Sigmoid colon (tissue), 7 donors: ENCODE results near the gene HAND2. TPM values are rescaled to one million over a fixed set of nuclear protein-coding genes. Genes with fewer than 3 reads are reported as not detected.

Experiments
- DNase-seq: peaks from one replicate; pipeline ENCODE4 v3.0.0-alpha.2; 2019
- H3K27ac ChIP-seq, 4 donors: fragments of 200-600 bp; sonication (generic); one replicate each; pipeline ENCODE4 v1.5.1; 2016 to 2019; ENCODE audit warnings: mild to moderate bottlenecking in 1 of 4
- H3K27me3 ChIP-seq, 3 donors: fragments of 200-600 bp; sonication (generic); one replicate each; pipeline ENCODE4 v1.5.1; 2019; ENCODE audit warnings: mild to moderate bottlenecking in 1 of 3
- H3K36me3 ChIP-seq, 4 donors: fragments of 200-600 bp; sonication (generic); one replicate each; pipeline ENCODE4 v1.5.1; 2016 to 2019
- H3K4me1 ChIP-seq, 4 donors: fragments of 200-600 bp; sonication (generic); one replicate each; pipeline ENCODE4 v1.5.1; 2017 to 2019
- H3K4me3 ChIP-seq, 4 donors: fragments of 200-600 bp; sonication (generic); one replicate each; pipeline ENCODE4 v1.5.1; 2017 to 2019; ENCODE audit warnings: mild to moderate bottlenecking in 2 of 4, moderate library complexity in 1 of 4
- H3K9me3 ChIP-seq, 4 donors: fragments of 200-600 bp in 3 of 4; sonication (generic) in 3 of 4; one replicate each; pipeline versions ENCODE4 v1.5.1 to v1.6.1; 2013 to 2019
- EP300 ChIP-seq, 4 donors: sonication (generic); formaldehyde crosslinking; IDR thresholded peaks; one replicate each; pipeline ENCODE4 v1.6.1; 2017; ENCODE audit warnings: antibody characterized with exemption in 4 of 4
- POLR2A ChIP-seq, 2 donors: fragments of 450-650 bp; IDR thresholded peaks; one replicate each; pipeline ENCODE4 v1.6.1; 2016; ENCODE audit warnings: antibody characterized with exemption in 2 of 2, mild to moderate bottlenecking in 2 of 2, moderate library complexity in 2 of 2
- POLR2AphosphoS5 ChIP-seq, 4 donors: sonication (generic); formaldehyde crosslinking; IDR thresholded peaks; one replicate each; pipeline ENCODE4 v1.6.1; 2017; ENCODE audit warnings: antibody characterized with exemption in 4 of 4
- whole genome bisulfite sequencing, 2 donors: extraction: QIAGEN DNeasy Blood & Tissue Kit; methylation state at CpG; one replicate each; pipeline ENCODE4 v1.1.7; 2013; 5-methylcytosine and 5-hydroxymethylcytosine counted together
- intact Hi-C: fragments of 100-400 bp; cut with DNase I; formaldehyde crosslinking; loops from one replicate; pipeline ENCODE4 v1.15.1; 2023
- polyA plus RNA-seq, 3 donors: library from polyadenylated mRNA; stranded (reverse); fragments of 200-250 nt; gene quantifications; one replicate each; pipeline ENCODE4 v1.2.3, GENCODE V29; 2013
- total RNA-seq, 4 donors: library from RNA; depleted of rRNA; stranded (reverse); fragments of >200 nt; gene quantifications; one replicate each; pipeline ENCODE4 v1.1.0, GENCODE V29; 2016
- TF ChIP-seq, protein P1 (sequence below), 4 experiments: fragments of 450-650 bp in 3 of 4; fragments of 200-600 bp in 1 of 4; IDR thresholded peaks; one replicate each; pipeline ENCODE4 v1.5.1; 2016 to 2019; ENCODE audit warnings: antibody characterized with exemption in 4 of 4, mild to moderate bottlenecking in 3 of 4, moderate library complexity in 2 of 4
- donor health status: healthy with polysubstance abuse.
- donor health status: Bipolar disorder and iron deficiency.
- donor health status: healthy.

The HAND2 gene
- total and polyA plus RNA-seq, 7 donors = 0.46 to 224 (median 141) TPM

DNA sequence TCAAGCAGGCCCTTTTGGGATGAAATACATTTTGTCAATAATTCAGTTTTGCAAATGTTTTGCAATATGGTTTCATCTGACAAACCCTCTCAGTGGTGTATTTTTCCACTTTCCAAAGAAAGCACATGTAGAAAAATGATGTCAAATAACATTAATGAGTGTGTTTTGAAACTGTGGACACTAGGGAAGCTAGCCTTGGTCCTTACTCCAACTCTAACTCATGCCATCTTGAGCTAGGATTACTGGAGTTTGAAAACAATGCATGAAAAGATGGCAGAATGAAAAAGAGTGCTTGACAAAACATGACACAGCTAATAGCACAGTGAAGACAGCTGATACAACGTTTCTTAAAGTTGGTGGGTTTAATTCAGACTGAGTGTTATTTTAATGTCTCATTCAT lies 41.4 kb downstream of the HAND2 start:
- H3K4me3 ChIP-seq = no peak overlapping the region
- WGBS, 2 donors = 56 to 57% methylated on average over 1 of the region's 1 CpG
- H3K27ac ChIP-seq = peak overlapping the region in 2 of 4 donors; percentile 53 to 54
- intact Hi-C loops = no loop called here
- no peak for DNase-seq
- no peaks in the 10 kb centered on the region for H3K36me3 ChIP-seq
- no peaks in the 10 kb centered on the region for H3K9me3 ChIP-seq
- H3K4me1 ChIP-seq = peaks cover 0 to 47% (median 35%) of the 10 kb centered on the region in 4 donors
- no peak for TF ChIP-seq EP300 (IDR thresholded peaks at IDR 0.05)
- H3K27me3 ChIP-seq = no peaks in the 10 kb centered on the region

DNA sequence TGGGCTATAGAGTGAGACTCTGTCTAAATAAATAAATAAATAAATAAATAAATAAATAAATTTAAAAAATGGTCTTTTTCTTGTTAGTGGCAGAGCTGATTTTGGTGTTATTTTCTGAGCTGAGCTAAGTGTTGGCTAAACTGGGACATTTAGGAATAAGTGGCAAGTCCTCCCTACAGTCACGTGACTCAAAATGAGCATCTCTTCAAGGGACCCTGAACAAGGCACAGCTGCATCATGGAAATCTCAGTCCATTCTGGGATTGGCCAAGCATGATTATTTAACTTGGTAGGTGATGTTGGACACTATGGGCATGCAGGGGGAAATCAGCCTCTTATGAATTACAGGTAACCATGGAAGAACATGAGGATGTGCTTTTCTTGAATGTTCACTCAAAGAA lies 42.0 kb downstream of the HAND2 start:
- no peaks in the 10 kb centered on the region for H3K27me3 ChIP-seq
- DNase-seq = no peak
- TF ChIP-seq POLR2AphosphoS5 (IDR thresholded peaks at IDR 0.05) (no peak), POLR2A (IDR thresholded peaks at IDR 0.05) (no peak), EP300 (IDR thresholded peaks at IDR 0.05) (no peak)
- TF ChIP-seq, protein P1, sequence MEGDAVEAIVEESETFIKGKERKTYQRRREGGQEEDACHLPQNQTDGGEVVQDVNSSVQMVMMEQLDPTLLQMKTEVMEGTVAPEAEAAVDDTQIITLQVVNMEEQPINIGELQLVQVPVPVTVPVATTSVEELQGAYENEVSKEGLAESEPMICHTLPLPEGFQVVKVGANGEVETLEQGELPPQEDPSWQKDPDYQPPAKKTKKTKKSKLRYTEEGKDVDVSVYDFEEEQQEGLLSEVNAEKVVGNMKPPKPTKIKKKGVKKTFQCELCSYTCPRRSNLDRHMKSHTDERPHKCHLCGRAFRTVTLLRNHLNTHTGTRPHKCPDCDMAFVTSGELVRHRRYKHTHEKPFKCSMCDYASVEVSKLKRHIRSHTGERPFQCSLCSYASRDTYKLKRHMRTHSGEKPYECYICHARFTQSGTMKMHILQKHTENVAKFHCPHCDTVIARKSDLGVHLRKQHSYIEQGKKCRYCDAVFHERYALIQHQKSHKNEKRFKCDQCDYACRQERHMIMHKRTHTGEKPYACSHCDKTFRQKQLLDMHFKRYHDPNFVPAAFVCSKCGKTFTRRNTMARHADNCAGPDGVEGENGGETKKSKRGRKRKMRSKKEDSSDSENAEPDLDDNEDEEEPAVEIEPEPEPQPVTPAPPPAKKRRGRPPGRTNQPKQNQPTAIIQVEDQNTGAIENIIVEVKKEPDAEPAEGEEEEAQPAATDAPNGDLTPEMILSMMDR (IDR thresholded peaks at IDR 0.05) = no peak
- peak overlapping the region in 2 of 4 donors; percentile 53 to 54 for H3K27ac ChIP-seq
- H3K36me3 ChIP-seq = no peaks in the 10 kb centered on the region
- H3K4me3 ChIP-seq = no peak overlapping the region
- no peaks in the 10 kb centered on the region for H3K9me3 ChIP-seq
- H3K4me1 ChIP-seq = peaks cover 0 to 47% (median 35%) of the 10 kb centered on the region in 4 donors
- intact Hi-C loops = no loop called here
- WGBS, 2 donors = 96 to 97% methylated on average over 1 of the region's 1 CpG

DNA sequence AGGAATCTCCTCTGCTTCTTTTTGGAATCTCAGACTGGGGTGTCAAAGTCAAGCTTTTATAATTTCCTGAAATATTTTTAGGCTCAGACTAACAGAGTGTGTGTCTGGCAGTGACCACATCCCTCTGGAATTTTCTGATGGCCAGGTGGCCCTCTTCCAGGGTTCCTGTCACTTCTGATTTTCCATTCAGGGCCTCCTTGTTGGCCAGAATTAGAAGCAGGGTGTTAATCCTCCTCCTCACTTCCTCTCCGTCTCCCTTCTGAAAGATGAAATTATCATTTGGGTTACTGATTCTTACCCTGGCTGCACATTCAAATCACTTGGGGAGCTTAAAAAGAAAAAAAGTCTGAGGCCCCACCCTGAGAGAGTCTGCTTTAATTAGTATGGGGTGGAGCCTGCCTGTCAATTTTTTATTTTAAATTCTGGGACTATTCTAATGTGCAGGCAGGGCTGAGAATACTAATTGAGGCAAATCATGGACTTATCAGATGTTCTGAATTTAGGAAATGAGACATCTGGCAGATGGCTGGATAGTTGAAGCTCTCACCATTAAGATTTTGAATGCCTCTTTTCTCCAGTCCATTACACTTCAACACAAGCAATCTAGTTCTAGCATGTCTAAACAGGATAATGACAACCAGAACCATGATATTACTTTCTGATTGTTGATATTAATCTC lies 43.2 kb downstream of the HAND2 start:
- whole genome bisulfite sequencing, 2 donors = 81 to 89% methylated on average over 1 of the region's 1 CpG
- Histone ChIP-seq H3K4me3 (no peak overlapping the region), H3K27me3 (no peaks in the 10 kb centered on the region), H3K9me3 (no peaks in the 10 kb centered on the region), H3K27ac (peak overlapping the region in 3 of 4 donors; percentile 42 to 61 (median 55)), H3K4me1 (peaks cover 0 to 47% (median 35%) of the 10 kb centered on the region in 4 donors), H3K36me3 (no peaks in the 10 kb centered on the region)
- DNase-seq = no peak
- intact Hi-C loops = no loop called here
- TF ChIP-seq POLR2A (IDR thresholded peaks at IDR 0.05) (no peak), EP300 (IDR thresholded peaks at IDR 0.05) (no peak), POLR2AphosphoS5 (IDR thresholded peaks at IDR 0.05) (no peak)
- TF ChIP-seq, protein P1 (IDR thresholded peaks at IDR 0.05) = no peak

DNA sequence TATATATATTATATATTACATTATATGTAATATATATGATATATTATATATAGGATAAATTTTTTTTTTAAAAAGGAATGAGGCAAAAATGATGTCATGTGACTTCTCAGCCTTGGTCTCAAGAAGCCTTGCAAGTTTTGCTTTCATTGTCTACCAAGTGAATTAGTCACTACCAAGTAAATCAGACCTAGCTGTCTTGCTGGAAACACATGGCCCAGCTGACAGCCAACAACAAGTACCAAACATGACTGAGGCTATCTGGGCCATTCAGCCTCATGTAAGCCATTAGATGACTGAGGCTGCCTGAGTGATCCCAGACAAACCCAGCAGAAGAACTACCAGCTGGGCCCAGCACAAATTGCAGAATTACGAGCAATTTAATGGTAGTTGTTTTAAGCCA lies 44.9 kb downstream of the HAND2 start:
- DNase-seq = no peak
- intact Hi-C loops = no loop called here
- Histone ChIP-seq H3K27ac (peak overlapping the region in 2 of 4 donors; percentile 55 to 61), H3K27me3 (no peaks in the 10 kb centered on the region), H3K4me3 (no peak overlapping the region), H3K4me1 (peaks cover 0 to 31% (median 24%) of the 10 kb centered on the region in 4 donors), H3K9me3 (no peaks in the 10 kb centered on the region), H3K36me3 (no peaks in the 10 kb centered on the region)
- WGBS, 2 donors = 44 to 81% methylated on average over 1 of the region's 1 CpG
- peak in 3 of 4 donors; percentile 6 to 26 (median 21) for TF ChIP-seq POLR2AphosphoS5 (IDR thresholded peaks at IDR 0.05)
- TF ChIP-seq POLR2A (IDR thresholded peaks at IDR 0.05) = no peak

DNA sequence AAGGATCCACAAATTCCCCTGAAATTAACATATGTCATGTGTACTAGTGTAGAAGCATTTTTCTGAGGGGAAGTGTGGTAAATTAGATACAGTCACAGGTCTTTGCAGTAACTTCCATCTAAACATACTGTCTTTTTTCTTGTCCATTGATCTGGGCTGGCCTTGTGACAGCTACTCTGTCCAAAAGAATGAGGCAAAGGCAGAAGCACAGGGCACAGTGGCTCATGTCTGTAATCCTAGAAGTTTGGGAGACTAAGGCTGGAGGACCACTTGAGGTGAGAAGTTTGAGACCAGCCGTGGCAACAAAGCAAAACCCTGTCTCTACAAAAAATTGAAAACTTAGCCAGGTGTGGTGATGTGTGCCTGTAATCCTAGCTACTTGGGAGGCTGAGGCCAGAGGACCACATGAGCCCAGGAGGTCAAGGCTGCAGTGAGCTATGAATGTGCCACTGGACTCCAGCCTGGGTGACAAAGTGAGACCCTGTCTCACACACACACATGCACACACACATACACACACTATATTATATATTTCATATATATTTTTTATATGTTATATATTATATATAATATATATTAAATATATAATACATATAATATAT lies 47.6 kb downstream of the HAND2 start:
- Histone ChIP-seq H3K27me3 (no peaks in the 10 kb centered on the region), H3K9me3 (no peaks in the 10 kb centered on the region), H3K27ac (no peak overlapping the region), H3K36me3 (no peaks in the 10 kb centered on the region), H3K4me3 (no peak overlapping the region), H3K4me1 (peaks cover 0 to 33% (median 23%) of the 10 kb centered on the region in 4 donors)
- intact Hi-C loops = no loop called here
- WGBS, 2 donors = 97 to 98% methylated on average over 1 of the region's 1 CpG
- no peak for DNase-seq
- TF ChIP-seq EP300 (IDR thresholded peaks at IDR 0.05) (no peak), POLR2A (IDR thresholded peaks at IDR 0.05) (no peak), POLR2AphosphoS5 (IDR thresholded peaks at IDR 0.05) (no peak)
- TF ChIP-seq, protein P1 (IDR thresholded peaks at IDR 0.05) = no peak
